Measurements from ENCODE around the gene CPNE8.

- TF ChIP-seq POLR2A (IDR thresholded peaks at IDR 0.05) (no peak), CTCF (IDR thresholded peaks at IDR 0.05) (no peak)
These were observed 58.1 kb downstream of the CPNE8 start for GRCh38 chr12:38847247-38847646.
